Loucy (cell line): ENCODE results near the gene RDM1.

Source experiments
- H2AFZ ChIP-seq: fragments of 200-600 bp; sonication (generic); 2 replicates; pipeline ENCODE4 v1.6.0; 2016; ENCODE audit warnings: antibody characterized with exemption, mild to moderate bottlenecking, low read length, moderate library complexity
- H3F3A ChIP-seq: fragments of 200-600 bp; 2 replicates; pipeline ENCODE4 v1.6.0; 2016; ENCODE audit warnings: antibody characterized with exemption, low read depth, mild to moderate bottlenecking
- H3K27me3 ChIP-seq: fragments of 200-600 bp; sonication (generic); 2 replicates; pipeline ENCODE4 v1.6.1; 2014; ENCODE audit warnings: low read length, mild to moderate bottlenecking; ENCODE audit not compliant: insufficient read depth, poor library complexity, severe bottlenecking
- H3K36me3 ChIP-seq: fragments of 200-600 bp; sonication (generic); 2 replicates; pipeline ENCODE4 v1.6.1; 2016; ENCODE audit warnings: low read length; ENCODE audit not compliant: insufficient read depth
- H3K4me1 ChIP-seq: fragments of 200-600 bp; sonication (generic); 2 replicates; pipeline ENCODE4 v1.5.1; 2014; ENCODE audit warnings: low read length, mild to moderate bottlenecking; ENCODE audit not compliant: insufficient read depth, poor library complexity, severe bottlenecking
- H3K4me2 ChIP-seq: fragments of 200-600 bp; sonication (generic); 2 replicates; pipeline ENCODE4 v1.6.0; 2014; ENCODE audit warnings: antibody characterized with exemption, low read length, low read depth, mild to moderate bottlenecking; ENCODE audit not compliant: poor library complexity, severe bottlenecking
- H3K4me3 ChIP-seq: fragments of 200-600 bp; sonication (generic); 2 replicates; pipeline ENCODE4 v1.5.1; 2014; ENCODE audit warnings: low read length, mild to moderate bottlenecking, mixed read lengths; ENCODE audit not compliant: poor library complexity, severe bottlenecking
- H3K79me2 ChIP-seq: fragments of 200-600 bp; sonication (generic); 2 replicates; pipeline ENCODE4 v1.6.1; 2014; ENCODE audit warnings: low read length; ENCODE audit not compliant: insufficient read depth
- H3K9ac ChIP-seq: fragments of 200-600 bp; sonication (generic); 2 replicates; pipeline ENCODE4 v1.6.0; 2014; ENCODE audit warnings: mild to moderate bottlenecking, low read depth, low read length, moderate library complexity; ENCODE audit not compliant: poor library complexity, severe bottlenecking
- H3K9me2 ChIP-seq: fragments of 200-600 bp; sonication (generic); replicated peaks from 2 replicates; pipeline ENCODE4 v1.6.1; 2016; ENCODE audit warnings: low read depth, low read length, mixed read lengths
- H3K9me3 ChIP-seq: fragments of 200-600 bp; sonication (generic); 2 replicates; pipeline ENCODE4 v1.6.1; 2014; ENCODE audit warnings: mild to moderate bottlenecking, antibody characterized with exemption, low read length, low read depth; ENCODE audit not compliant: insufficient read depth
- H4K20me1 ChIP-seq: fragments of 200-600 bp; sonication (generic); 2 replicates; pipeline ENCODE4 v1.6.0; 2014; ENCODE audit warnings: antibody characterized with exemption, low read length, mild to moderate bottlenecking; ENCODE audit not compliant: insufficient read depth, poor library complexity, severe bottlenecking
- EZH2phosphoT487 ChIP-seq: fragments of 200-600 bp; IDR thresholded peaks from 2 replicates; pipeline ENCODE4 v1.6.1; 2018; ENCODE audit warnings: antibody characterized with exemption, mild to moderate bottlenecking, moderate library complexity, borderline replicate concordance
- TF ChIP-seq, protein P1 (sequence below): fragments of 200-600 bp; sonication (generic); conservative IDR thresholded peaks from 2 replicates; pipeline ENCODE4 v1.5.1; 2014; ENCODE audit warnings: mild to moderate bottlenecking, antibody characterized with exemption, low read length

RDM1 gene

DNA sequence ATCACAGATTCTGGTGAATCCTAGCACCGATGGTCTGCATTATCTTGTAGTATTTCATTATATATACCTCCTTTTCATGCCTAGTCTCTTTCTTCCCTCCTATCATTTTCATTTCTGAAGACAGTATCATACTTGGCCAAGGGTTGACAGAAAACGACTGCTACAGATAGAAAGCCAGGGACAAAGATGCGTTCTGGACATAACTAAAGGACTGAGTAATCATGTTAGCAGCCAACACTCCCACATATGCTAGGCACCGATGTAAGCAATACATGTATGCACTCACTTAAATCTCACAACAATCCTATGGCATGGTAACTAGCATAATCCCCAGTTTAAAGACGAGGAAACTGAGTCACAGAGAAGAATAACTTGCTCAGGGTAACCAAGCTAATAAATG is 22.9 kb downstream of the RDM1 start:
- no peaks in the 10 kb centered on the region for H3K4me1 ChIP-seq
- TF ChIP-seq, protein P1, sequence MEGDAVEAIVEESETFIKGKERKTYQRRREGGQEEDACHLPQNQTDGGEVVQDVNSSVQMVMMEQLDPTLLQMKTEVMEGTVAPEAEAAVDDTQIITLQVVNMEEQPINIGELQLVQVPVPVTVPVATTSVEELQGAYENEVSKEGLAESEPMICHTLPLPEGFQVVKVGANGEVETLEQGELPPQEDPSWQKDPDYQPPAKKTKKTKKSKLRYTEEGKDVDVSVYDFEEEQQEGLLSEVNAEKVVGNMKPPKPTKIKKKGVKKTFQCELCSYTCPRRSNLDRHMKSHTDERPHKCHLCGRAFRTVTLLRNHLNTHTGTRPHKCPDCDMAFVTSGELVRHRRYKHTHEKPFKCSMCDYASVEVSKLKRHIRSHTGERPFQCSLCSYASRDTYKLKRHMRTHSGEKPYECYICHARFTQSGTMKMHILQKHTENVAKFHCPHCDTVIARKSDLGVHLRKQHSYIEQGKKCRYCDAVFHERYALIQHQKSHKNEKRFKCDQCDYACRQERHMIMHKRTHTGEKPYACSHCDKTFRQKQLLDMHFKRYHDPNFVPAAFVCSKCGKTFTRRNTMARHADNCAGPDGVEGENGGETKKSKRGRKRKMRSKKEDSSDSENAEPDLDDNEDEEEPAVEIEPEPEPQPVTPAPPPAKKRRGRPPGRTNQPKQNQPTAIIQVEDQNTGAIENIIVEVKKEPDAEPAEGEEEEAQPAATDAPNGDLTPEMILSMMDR, result no peak
- TF ChIP-seq EZH2phosphoT487, result no peak
- H3K9me2 ChIP-seq, result no peaks in the 10 kb centered on the region
- H4K20me1 ChIP-seq, result no peaks in the 10 kb centered on the region
- H2AFZ ChIP-seq, result no peak overlapping the region
- no peaks in the 10 kb centered on the region for H3K27me3 ChIP-seq
- no peaks in the 10 kb centered on the region for H3F3A ChIP-seq
- no peaks in the 10 kb centered on the region for H3K79me2 ChIP-seq
- H3K4me2 ChIP-seq, result no peak overlapping the region
- H3K9ac ChIP-seq, result no peak overlapping the region
- H3K36me3 ChIP-seq, result no peaks in the 10 kb centered on the region
- H3K9me3 ChIP-seq, result no peaks in the 10 kb centered on the region
- H3K4me3 ChIP-seq, result no peak overlapping the region

GRCh38 chr17:35906926-35907637 is 23.5 kb downstream of the RDM1 start:
- Histone ChIP-seq H3F3A (no peaks in the 10 kb centered on the region), H3K4me2 (no peak overlapping the region), H3K36me3 (no peaks in the 10 kb centered on the region), H3K27me3 (no peaks in the 10 kb centered on the region), H3K9me3 (no peaks in the 10 kb centered on the region), H3K4me1 (no peaks in the 10 kb centered on the region), H3K4me3 (no peak overlapping the region), H2AFZ (no peak overlapping the region), H4K20me1 (no peaks in the 10 kb centered on the region), H3K79me2 (no peaks in the 10 kb centered on the region), H3K9me2 (no peaks in the 10 kb centered on the region), H3K9ac (no peak overlapping the region)
- no peak for TF ChIP-seq EZH2phosphoT487
- TF ChIP-seq, protein P1, result no peak

DNA sequence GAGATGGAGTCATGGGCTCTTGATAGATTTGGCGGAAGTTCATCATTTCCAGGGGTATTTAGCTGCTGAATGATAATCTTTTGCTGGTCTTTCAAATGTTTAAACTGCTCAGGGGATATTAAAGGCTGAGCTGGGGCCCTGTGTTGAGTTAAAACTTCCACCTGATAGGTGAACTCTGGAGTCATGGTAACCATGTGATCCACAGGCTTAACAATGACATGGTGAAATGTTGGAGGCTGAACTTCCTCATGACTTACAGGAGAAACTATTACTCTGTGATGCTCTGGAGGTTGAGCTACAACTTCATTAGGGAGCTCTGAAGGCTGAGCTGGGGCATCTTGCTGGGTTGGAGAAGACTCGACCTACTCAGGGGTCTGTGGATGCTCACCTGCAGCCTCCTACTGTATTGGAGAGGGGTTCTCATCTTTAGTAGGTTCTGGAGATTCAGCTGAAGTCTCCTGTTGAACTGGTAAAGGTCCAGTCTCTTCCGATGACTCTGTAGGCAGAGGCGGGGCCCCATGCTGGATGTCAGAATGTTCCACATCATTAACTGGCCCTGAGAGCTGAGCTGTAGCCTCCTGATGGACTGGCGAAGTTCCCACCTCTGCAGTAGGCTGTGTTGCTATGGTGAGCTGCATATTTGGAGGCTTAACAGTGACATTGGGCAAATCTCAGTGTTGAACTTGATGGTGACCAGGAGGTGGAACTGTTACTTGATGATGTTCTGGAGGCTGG is 24.2 kb downstream of the RDM1 start:
- H3K4me3 ChIP-seq, result no peak overlapping the region
- H3K9me2 ChIP-seq, result no peaks in the 10 kb centered on the region
- TF ChIP-seq, protein P1, result no peak
- TF ChIP-seq EZH2phosphoT487, result no peak
- no peak overlapping the region for H3K9ac ChIP-seq
- no peaks in the 10 kb centered on the region for H3K27me3 ChIP-seq
- no peaks in the 10 kb centered on the region for H3K4me1 ChIP-seq
- no peaks in the 10 kb centered on the region for H3F3A ChIP-seq
- no peaks in the 10 kb centered on the region for H3K36me3 ChIP-seq
- no peak overlapping the region for H2AFZ ChIP-seq
- no peak overlapping the region for H3K4me2 ChIP-seq
- H3K79me2 ChIP-seq, result no peaks in the 10 kb centered on the region
- no peaks in the 10 kb centered on the region for H4K20me1 ChIP-seq
- H3K9me3 ChIP-seq, result no peaks in the 10 kb centered on the region
